Measurements from ENCODE around the gene SNX11. TPM values are rescaled to one million over a fixed set of nuclear protein-coding genes. Genes with fewer than 3 reads are reported as not detected.
A peak's percentile ranks its signal among the peaks of the same experiment; 100 is the strongest.

Gene SNX11
- total RNA-seq, 1 experiment from 2014 or later = 26.8 TPM

GRCh38 chr17:48125829-48126531 is 18.4 kb downstream of the SNX11 start:
- no peak for ATAC-seq

GRCh38 chr17:48126532-48126850 is 18.9 kb downstream of the SNX11 start:
- H3K79me2 ChIP-seq (ENCODE audit: insufficient read depth, low read length) = no peaks in the 10 kb centered on the region
- no peak overlapping the region for H3K9ac ChIP-seq (ENCODE audit: low read length)
- no peaks in the 10 kb centered on the region for H3K27me3 ChIP-seq (ENCODE audit: insufficient read depth, low read length)
- DNase-seq (ENCODE audit: low read depth, low spot score) (no peak), ATAC-seq (no peak)
- 0 out of 2 replicates have a peak overlapping the region, but pooled peaks have one; percentile 48 for H3K27ac ChIP-seq (ENCODE audit: low read depth, low read length)
- TF ChIP-seq CBX3 (IDR thresholded peaks at IDR 0.05; ENCODE audit: low read depth) (no peak), POLR2A (IDR thresholded peaks at IDR 0.05; ENCODE audit: borderline replicate concordance, extremely low read depth, insufficient read depth, insufficient read length) (no peak), POLR2AphosphoS5 (IDR thresholded peaks at IDR 0.05; ENCODE audit: low read depth, low read length) (no peak), TCF7L2 (IDR thresholded peaks at IDR 0.05; ENCODE audit: borderline replicate concordance, extremely low read depth, insufficient read depth, insufficient read length) (no peak), ZFX (IDR thresholded peaks at IDR 0.05) (no peak), ELF1 (IDR thresholded peaks at IDR 0.05; ENCODE audit: borderline replicate concordance, low read depth) (no peak), YY1 (IDR thresholded peaks at IDR 0.05; ENCODE audit: extremely low read depth, insufficient replicate concordance, low read depth, low read length) (no peak), JUND (IDR thresholded peaks at IDR 0.05) (no peak), SRF (IDR thresholded peaks at IDR 0.05; ENCODE audit: low read depth) (no peak), REST (IDR thresholded peaks at IDR 0.05; ENCODE audit: low read depth) (no peak), ATF3 (IDR thresholded peaks at IDR 0.05) (no peak)
- POLR2A ChIA-PET = interaction anchor here (1.9 kb wide), 1 partner anchor 101 kb away, joined by 5 read pairs; no protein-coding TSS in a partner anchor
- no peaks in the 10 kb centered on the region for H4K20me1 ChIP-seq (ENCODE audit: insufficient read depth)
- H3K9me2 ChIP-seq (ENCODE audit: insufficient read depth) = no peaks in the 10 kb centered on the region
- no peak overlapping the region for H2AFZ ChIP-seq (ENCODE audit: low read depth, low read length, poor library complexity, severe bottlenecking)
- BruUV-seq (replicated peaks) = no TSS peak
- H3K4me1 ChIP-seq (ENCODE audit: control insufficient read depth in 1 of 2, insufficient read depth in 2 of 2, low read length in 2 of 2) = peaks cover 16 to 22% of the 10 kb centered on the region in 2 experiments
- H3K4me2 ChIP-seq (ENCODE audit: low read length) = no peak overlapping the region
- no peak overlapping the region for H3K4me3 ChIP-seq (replicated peaks in 1 of 2; ENCODE audit: low read depth in 1 of 2, low read length in 2 of 2)
- H3K9me3 ChIP-seq (ENCODE audit: control insufficient read depth in 1 of 2, insufficient read depth in 1 of 2, low read depth in 1 of 2, low read length in 2 of 2) = no peaks in the 10 kb centered on the region
- RAD21 ChIA-PET (ENCODE audit: low non-redundant PET in 1 of 2, low total read pairs in 2 of 2, uncharacterized antibody in 2 of 2, unreplicated experiment in 2 of 2) = interaction anchor here in 1 of 2 experiments (1.0 kb wide), 1 partner anchor 101 kb away, joined by 3 read pairs; no protein-coding TSS in a partner anchor
- H3K36me3 ChIP-seq (ENCODE audit: control insufficient read depth in 1 of 2, insufficient read depth in 2 of 2, low read length in 2 of 2) = peaks cover 13 to 15% of the 10 kb centered on the region in 2 experiments; a peak in 3 of 4 replicates
- intact Hi-C loops (cut with micrococcal nuclease) = no loop called here
- CTCF ChIA-PET = interaction anchor here (11.1 kb wide), 1 partner anchor 100 kb away, joined by 171 read pairs; no protein-coding TSS in a partner anchor

More at GRCh38 chr17:48125829-48126531, 18.4 kb downstream of the SNX11 start:
- ChIA-PET POLR2A (interaction anchor here (1.9 kb wide), 1 partner anchor 100 kb away, joined by 5 read pairs; no protein-coding TSS in a partner anchor), RAD21 (ENCODE audit: low non-redundant PET in 1 of 2, low total read pairs in 2 of 2, uncharacterized antibody in 2 of 2, unreplicated experiment in 2 of 2) (interaction anchor here in 1 of 2 experiments (1.0 kb wide), 1 partner anchor 101 kb away, joined by 3 read pairs; no protein-coding TSS in a partner anchor), CTCF (interaction anchor here (1.1 to 11.1 kb wide), 2 partner anchors 46 to 100 kb away, joined by 6 to 171 read pairs; no protein-coding TSS in a partner anchor)
- no peak overlapping the region for H3K4me3 ChIP-seq (replicated peaks in 1 of 2; ENCODE audit: low read depth in 1 of 2, low read length in 2 of 2)
- no peaks in the 10 kb centered on the region for H3K79me2 ChIP-seq (ENCODE audit: insufficient read depth, low read length)
- no TSS peak for BruUV-seq (replicated peaks)
- TF ChIP-seq ZFX (IDR thresholded peaks at IDR 0.05) (no peak), ATF3 (IDR thresholded peaks at IDR 0.05) (no peak), EZH2phosphoT487 (IDR thresholded peaks at IDR 0.05; ENCODE audit: borderline replicate concordance) (no peak), CEBPB (IDR thresholded peaks at IDR 0.05; ENCODE audit: low read depth) (no peak), EZH2 (IDR thresholded peaks at IDR 0.05) (no peak), TCF7L2 (IDR thresholded peaks at IDR 0.05; ENCODE audit: borderline replicate concordance, extremely low read depth, insufficient read depth, insufficient read length) (no peak), SIN3A (IDR thresholded peaks at IDR 0.05; ENCODE audit: low read depth) (no peak), SRF (IDR thresholded peaks at IDR 0.05; ENCODE audit: low read depth) (no peak)
- no peaks in the 10 kb centered on the region for H3K9me2 ChIP-seq (ENCODE audit: insufficient read depth)
- H4K20me1 ChIP-seq (ENCODE audit: insufficient read depth) = no peaks in the 10 kb centered on the region
- no peak overlapping the region for H3K27ac ChIP-seq (ENCODE audit: low read depth, low read length)
- H3K27me3 ChIP-seq (ENCODE audit: insufficient read depth, low read length) = no peaks in the 10 kb centered on the region
- H3K4me2 ChIP-seq (ENCODE audit: low read length) = no peak overlapping the region
- peaks cover 18 to 20% of the 10 kb centered on the region in 2 experiments; a peak in 3 of 4 replicates for H3K36me3 ChIP-seq (ENCODE audit: control insufficient read depth in 1 of 2, insufficient read depth in 2 of 2, low read length in 2 of 2)
- no peaks in the 10 kb centered on the region for H3K9me3 ChIP-seq (ENCODE audit: control insufficient read depth in 1 of 2, insufficient read depth in 1 of 2, low read depth in 1 of 2, low read length in 2 of 2)
- H3K9ac ChIP-seq (ENCODE audit: low read length) = no peak overlapping the region
- intact Hi-C loops (cut with micrococcal nuclease) = no loop called here
- DNase-seq (ENCODE audit: low read depth, low spot score) = no peak
- no peak overlapping the region for H2AFZ ChIP-seq (ENCODE audit: low read depth, low read length, poor library complexity, severe bottlenecking)
- peaks cover 16 to 22% of the 10 kb centered on the region in 2 experiments for H3K4me1 ChIP-seq (ENCODE audit: control insufficient read depth in 1 of 2, insufficient read depth in 2 of 2, low read length in 2 of 2)
